B cell (primary cell): ENCODE data around the gene ASPSCR1.

Experiments
- EZH2 ChIP-seq: IDR thresholded peaks from 2 replicates; pipeline ENCODE4 v1.6.1; 2012; ENCODE audit warnings: borderline replicate concordance, low read depth, mild to moderate bottlenecking, moderate library complexity, low read length; ENCODE audit not compliant: insufficient read depth, poor library complexity, severe bottlenecking
- TF ChIP-seq, protein P1 (sequence below): fragments of 200-600 bp; IDR thresholded peaks from one replicate; pipeline ENCODE4 v1.8.0; 2022; ENCODE audit warnings: antibody characterized with exemption, mild to moderate bottlenecking

DNA sequence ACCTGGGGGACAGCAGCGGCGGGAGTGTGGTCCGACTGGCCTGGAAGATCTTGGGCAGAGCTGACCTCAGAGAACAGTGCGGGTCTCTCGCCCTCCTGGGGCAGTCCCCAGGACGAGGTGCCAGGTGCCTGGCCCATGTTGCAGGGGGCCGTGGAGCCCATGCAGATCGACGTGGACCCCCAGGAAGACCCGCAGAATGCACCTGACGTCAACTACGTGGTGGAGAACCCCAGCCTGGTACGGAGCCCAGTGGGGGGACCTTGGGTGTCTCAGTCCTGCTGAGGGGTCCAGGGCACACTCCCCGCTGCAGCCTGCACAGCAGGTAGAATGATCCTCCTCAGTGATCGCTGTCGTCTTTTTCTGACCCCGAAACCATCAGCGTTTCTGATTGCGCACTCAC is 75.7 kb downstream of the ASPSCR1 start:
- no peak for TF ChIP-seq EZH2
- TF ChIP-seq, protein P1, sequence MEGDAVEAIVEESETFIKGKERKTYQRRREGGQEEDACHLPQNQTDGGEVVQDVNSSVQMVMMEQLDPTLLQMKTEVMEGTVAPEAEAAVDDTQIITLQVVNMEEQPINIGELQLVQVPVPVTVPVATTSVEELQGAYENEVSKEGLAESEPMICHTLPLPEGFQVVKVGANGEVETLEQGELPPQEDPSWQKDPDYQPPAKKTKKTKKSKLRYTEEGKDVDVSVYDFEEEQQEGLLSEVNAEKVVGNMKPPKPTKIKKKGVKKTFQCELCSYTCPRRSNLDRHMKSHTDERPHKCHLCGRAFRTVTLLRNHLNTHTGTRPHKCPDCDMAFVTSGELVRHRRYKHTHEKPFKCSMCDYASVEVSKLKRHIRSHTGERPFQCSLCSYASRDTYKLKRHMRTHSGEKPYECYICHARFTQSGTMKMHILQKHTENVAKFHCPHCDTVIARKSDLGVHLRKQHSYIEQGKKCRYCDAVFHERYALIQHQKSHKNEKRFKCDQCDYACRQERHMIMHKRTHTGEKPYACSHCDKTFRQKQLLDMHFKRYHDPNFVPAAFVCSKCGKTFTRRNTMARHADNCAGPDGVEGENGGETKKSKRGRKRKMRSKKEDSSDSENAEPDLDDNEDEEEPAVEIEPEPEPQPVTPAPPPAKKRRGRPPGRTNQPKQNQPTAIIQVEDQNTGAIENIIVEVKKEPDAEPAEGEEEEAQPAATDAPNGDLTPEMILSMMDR, result no peak
